ENCODE measurements around the gene GLP2R. TPM values are rescaled to one million over a fixed set of nuclear protein-coding genes. Genes with fewer than 3 reads are reported as not detected.

Gene GLP2R
- total RNA-seq, 1 donor: not detected

DNA sequence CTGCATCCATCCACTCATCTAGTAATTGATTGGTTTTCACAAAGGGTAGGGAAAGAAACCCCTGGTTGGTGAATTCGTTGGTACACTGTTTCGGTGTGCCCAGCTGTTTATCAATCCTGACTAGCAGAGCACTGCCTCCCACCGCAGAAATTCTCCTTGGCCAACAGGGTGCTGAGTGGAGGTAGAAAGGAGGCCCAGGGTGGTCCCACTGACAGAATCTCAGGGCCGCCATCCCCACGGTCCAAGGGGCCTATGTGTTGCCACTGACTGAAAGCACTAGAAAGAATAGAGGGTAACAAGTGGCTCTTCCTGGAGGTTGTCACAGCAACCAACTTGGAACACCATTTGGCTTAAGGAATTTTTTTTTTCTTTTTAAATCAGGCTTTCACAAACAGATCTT, 87.8 kb downstream of the GLP2R start:
- Histone ChIP-seq H3K36me3 (ENCODE audit: insufficient read depth, low read length) (no peaks in the 10 kb centered on the region), H3K4me3 (ENCODE audit: insufficient read depth, low read length) (no peak overlapping the region), H4K20me1 (ENCODE audit: insufficient read depth, low read length) (no peaks in the 10 kb centered on the region), H3K4me1 (ENCODE audit: insufficient read depth, low read length) (no peaks in the 10 kb centered on the region), H3K27me3 (ENCODE audit: insufficient read depth, low read length) (no peaks in the 10 kb centered on the region), H3K79me2 (ENCODE audit: insufficient read depth, low read length) (no peaks in the 10 kb centered on the region), H2AFZ (ENCODE audit: low read length) (no peak overlapping the region), H3K4me2 (ENCODE audit: insufficient read depth, low read length) (no peak overlapping the region), H3K9me3 (ENCODE audit: low read depth, low read length) (no peaks in the 10 kb centered on the region), H3K27ac (ENCODE audit: low read depth, low read length) (no peak overlapping the region)
- TF ChIP-seq CTCF (IDR thresholded peaks at IDR 0.05; ENCODE audit: extremely low read depth, low read depth, low read length): no peak
- DNase-seq (ENCODE audit: insufficient read length, low spot score, missing footprints): no peak

- no peak for TF ChIP-seq CTCF (IDR thresholded peaks at IDR 0.05; ENCODE audit: extremely low read depth, low read depth, low read length)
- Histone ChIP-seq H3K79me2 (ENCODE audit: insufficient read depth, low read length) (no peaks in the 10 kb centered on the region), H3K36me3 (ENCODE audit: insufficient read depth, low read length) (no peaks in the 10 kb centered on the region), H3K4me2 (ENCODE audit: insufficient read depth, low read length) (no peak overlapping the region), H3K27me3 (ENCODE audit: insufficient read depth, low read length) (no peaks in the 10 kb centered on the region), H3K4me1 (ENCODE audit: insufficient read depth, low read length) (no peaks in the 10 kb centered on the region), H3K27ac (ENCODE audit: low read depth, low read length) (no peak overlapping the region), H3K4me3 (ENCODE audit: insufficient read depth, low read length) (no peak overlapping the region), H3K9me3 (ENCODE audit: low read depth, low read length) (no peaks in the 10 kb centered on the region), H4K20me1 (ENCODE audit: insufficient read depth, low read length) (no peaks in the 10 kb centered on the region), H2AFZ (ENCODE audit: low read length) (no peak overlapping the region)
- DNase-seq (ENCODE audit: insufficient read length, low spot score, missing footprints): no peak
Observed at GRCh38 chr17:9916108-9916507, 90.4 kb downstream of the GLP2R start.

DNA sequence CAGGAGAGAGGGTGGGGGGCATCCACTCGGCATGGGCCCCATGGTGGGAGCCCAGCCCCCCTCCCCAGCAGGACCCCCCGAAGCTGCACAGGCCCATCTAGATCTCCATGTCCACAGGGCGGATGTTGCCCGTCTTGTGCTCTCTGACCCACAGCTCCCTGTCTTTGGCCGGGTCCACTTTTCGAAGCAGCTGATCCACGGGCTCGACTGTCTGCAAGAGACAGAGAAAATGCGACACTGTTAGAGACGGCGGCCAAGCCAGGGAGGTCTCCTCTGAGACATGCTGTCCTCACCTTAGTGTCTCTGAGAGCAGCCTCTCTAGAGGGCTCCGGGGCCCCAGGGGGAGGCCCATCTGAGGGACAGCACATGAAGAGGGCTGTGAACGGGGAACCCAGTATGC, 91.4 kb downstream of the GLP2R start:
- TF ChIP-seq CTCF (IDR thresholded peaks at IDR 0.05; ENCODE audit: extremely low read depth, low read depth, low read length): no peak
- no peak for DNase-seq (ENCODE audit: insufficient read length, low spot score, missing footprints)

DNA sequence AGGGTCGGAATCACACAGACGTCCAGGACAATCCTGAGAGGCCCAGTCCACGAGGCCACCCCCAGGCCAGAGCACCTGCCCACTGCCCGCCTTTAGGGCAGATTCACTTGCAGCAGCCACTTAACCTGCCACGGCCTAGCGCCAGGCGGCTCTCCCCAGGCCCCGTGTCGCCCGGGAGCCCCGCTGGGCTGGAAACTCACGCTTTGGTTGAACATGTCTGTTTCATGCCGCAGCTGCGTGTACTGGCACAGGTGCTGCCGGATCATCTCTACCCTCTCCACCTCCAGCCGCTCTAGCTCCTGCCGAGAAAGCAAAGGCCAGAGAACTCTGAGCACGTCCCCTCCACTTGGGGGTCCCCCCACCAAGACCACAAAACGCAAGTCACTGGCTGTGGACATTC, 92.1 kb downstream of the GLP2R start:
- no peak overlapping the region for H3K4me3 ChIP-seq (ENCODE audit: insufficient read depth, low read length)
- no peaks in the 10 kb centered on the region for H3K4me1 ChIP-seq (ENCODE audit: insufficient read depth, low read length)
- TF ChIP-seq CTCF (IDR thresholded peaks at IDR 0.05; ENCODE audit: extremely low read depth, low read depth, low read length): no peak
- H3K9me3 ChIP-seq (ENCODE audit: low read depth, low read length): no peaks in the 10 kb centered on the region
- no peak for DNase-seq (ENCODE audit: insufficient read length, low spot score, missing footprints)
- no peaks in the 10 kb centered on the region for H4K20me1 ChIP-seq (ENCODE audit: insufficient read depth, low read length)
- no peak overlapping the region for H3K4me2 ChIP-seq (ENCODE audit: insufficient read depth, low read length)
- H3K79me2 ChIP-seq (ENCODE audit: insufficient read depth, low read length): no peaks in the 10 kb centered on the region
- no peak overlapping the region for H3K27ac ChIP-seq (ENCODE audit: low read depth, low read length)
- no peaks in the 10 kb centered on the region for H3K27me3 ChIP-seq (ENCODE audit: insufficient read depth, low read length)
- H3K36me3 ChIP-seq (ENCODE audit: insufficient read depth, low read length): no peaks in the 10 kb centered on the region
- H2AFZ ChIP-seq (ENCODE audit: low read length): no peak overlapping the region

More for the DNA sequence above, 91.4 kb downstream of the GLP2R start:
- no peaks in the 10 kb centered on the region for H3K9me3 ChIP-seq (ENCODE audit: low read depth, low read length)
- no peak overlapping the region for H3K4me2 ChIP-seq (ENCODE audit: insufficient read depth, low read length)
- H3K79me2 ChIP-seq (ENCODE audit: insufficient read depth, low read length): no peaks in the 10 kb centered on the region
- no peak overlapping the region for H3K27ac ChIP-seq (ENCODE audit: low read depth, low read length)
- no peaks in the 10 kb centered on the region for H3K27me3 ChIP-seq (ENCODE audit: insufficient read depth, low read length)
- no peaks in the 10 kb centered on the region for H3K36me3 ChIP-seq (ENCODE audit: insufficient read depth, low read length)
- no peak overlapping the region for H2AFZ ChIP-seq (ENCODE audit: low read length)
- no peaks in the 10 kb centered on the region for H3K4me1 ChIP-seq (ENCODE audit: insufficient read depth, low read length)
- no peak overlapping the region for H3K4me3 ChIP-seq (ENCODE audit: insufficient read depth, low read length)
- no peaks in the 10 kb centered on the region for H4K20me1 ChIP-seq (ENCODE audit: insufficient read depth, low read length)

Data from osteoblast (primary cell).